NK-92 (cell line): ENCODE results near the gene RERE.
"Not testable (repeated sequence)": the region's sequence is repeated elsewhere in the genome, so short reads cannot be mapped to it uniquely, and the experiment has no call there.

Source experiments
- DNase-seq: peaks from one replicate; lab custom pipeline; 2025; ENCODE audit not compliant: unreplicated experiment; lab: John Stamatoyannopoulos, UW

RERE gene

GRCh38 chr1:8392522-8392921 is 424.9 kb downstream of the RERE start:
- no peak for DNase-seq

- no peak for DNase-seq
Observed at GRCh38 chr1:8390707-8391106, 426.7 kb downstream of the RERE start.

GRCh38 chr1:8389958-8390535 is 427.4 kb downstream of the RERE start:
- DNase-seq, result no peak

GRCh38 chr1:8388732-8389562 is 428.5 kb downstream of the RERE start:
- DNase-seq, result no peak

- DNase-seq, result no peak
Observed at GRCh38 chr1:8386247-8386646, 431.2 kb downstream of the RERE start.

- DNase-seq, result no peak
Observed at GRCh38 chr1:8384577-8384976, 432.9 kb downstream of the RERE start.

- no peak for DNase-seq
Observed at GRCh38 chr1:8384088-8384487, 433.4 kb downstream of the RERE start.

GRCh38 chr1:8382608-8383505 is 434.6 kb downstream of the RERE start:
- DNase-seq, result no peak

GRCh38 chr1:8382051-8382505 is 435.4 kb downstream of the RERE start:
- no peak for DNase-seq

GRCh38 chr1:8381618-8382017 is 435.8 kb downstream of the RERE start:
- DNase-seq, result no peak

GRCh38 chr1:8380310-8380709 is 437.1 kb downstream of the RERE start:
- DNase-seq, result not testable (repeated sequence)

- no peak for DNase-seq
Observed at GRCh38 chr1:8379513-8380186, 437.8 kb downstream of the RERE start.

GRCh38 chr1:8378981-8379470 is 438.4 kb downstream of the RERE start:
- no peak for DNase-seq

- DNase-seq, result no peak
Observed at GRCh38 chr1:8378178-8378577, 439.3 kb downstream of the RERE start.

GRCh38 chr1:8377271-8377981 is 440.0 kb downstream of the RERE start:
- DNase-seq, result no peak

- no peak for DNase-seq
Observed at GRCh38 chr1:8376358-8376840, 441.0 kb downstream of the RERE start.

- no peak for DNase-seq
Observed at GRCh38 chr1:8374812-8375211, 442.6 kb downstream of the RERE start.

GRCh38 chr1:8374356-8374755 is 443.1 kb downstream of the RERE start:
- no peak for DNase-seq

GRCh38 chr1:8373581-8374241 is 443.7 kb downstream of the RERE start:
- DNase-seq, result no peak

- no peak for DNase-seq
Observed at GRCh38 chr1:8373125-8373524, 444.3 kb downstream of the RERE start.
